CD4-positive, alpha-beta T cell treated with Interleukin-12 subunit alpha and Interleukin-12 subunit beta, for 1 hour (primary cell): ENCODE results near the gene MET.
"Not testable (repeated sequence)": the region's sequence is repeated elsewhere in the genome, so short reads cannot be mapped to it uniquely, and the experiment has no call there.

Experiments
- DNase-seq: peaks from one replicate; pipeline ENCODE4 v3.0.0-alpha.2; 2020

The MET gene

GRCh38 chr7:116812860-116813259 lies 140.9 kb downstream of the MET start:
- DNase-seq, result no peak

GRCh38 chr7:116813371-116813770 lies 141.4 kb downstream of the MET start:
- not testable (repeated sequence) for DNase-seq

GRCh38 chr7:116815041-116815440 lies 143.0 kb downstream of the MET start:
- no peak for DNase-seq

GRCh38 chr7:116820149-116820548 lies 148.2 kb downstream of the MET start:
- DNase-seq, result no peak

GRCh38 chr7:116821647-116822046 lies 149.7 kb downstream of the MET start:
- DNase-seq, result not testable (repeated sequence)

GRCh38 chr7:116824449-116824848 lies 152.5 kb downstream of the MET start:
- DNase-seq, result no peak

- DNase-seq, result no peak
Observed at GRCh38 chr7:116828281-116828680, 156.3 kb downstream of the MET start.

GRCh38 chr7:116829041-116829440 lies 157.0 kb downstream of the MET start:
- DNase-seq, result no peak

- DNase-seq, result no peak
Observed at GRCh38 chr7:116829493-116829892, 157.5 kb downstream of the MET start.

GRCh38 chr7:116832692-116833091 lies 160.7 kb downstream of the MET start:
- DNase-seq, result no peak

- no peak for DNase-seq
Observed at GRCh38 chr7:116834815-116835504, 163.0 kb downstream of the MET start.

GRCh38 chr7:116836048-116836447 lies 164.1 kb downstream of the MET start:
- DNase-seq, result no peak

GRCh38 chr7:116836911-116837310 lies 164.9 kb downstream of the MET start:
- DNase-seq, result no peak

- no peak for DNase-seq
Observed at GRCh38 chr7:116837586-116837985, 165.6 kb downstream of the MET start.

- no peak for DNase-seq
Observed at GRCh38 chr7:116840256-116840655, 168.3 kb downstream of the MET start.

GRCh38 chr7:116842371-116842770 lies 170.4 kb downstream of the MET start:
- no peak for DNase-seq

GRCh38 chr7:116843378-116843777 lies 171.4 kb downstream of the MET start:
- DNase-seq, result no peak
